Breast epithelium (tissue), 4 donors: Measurements from ENCODE around the gene RYR3. TPM values are rescaled to one million over a fixed set of nuclear protein-coding genes. Genes with fewer than 3 reads are reported as not detected.

ENCODE experiments used
- DNase-seq, 2 donors: peaks; one replicate each; pipeline ENCODE4 v3.0.0-alpha.2; 2019; ENCODE audit warnings: low spot score in 2 of 2
- H3K27ac ChIP-seq, 2 donors: fragments of 200-600 bp; sonication (generic) in 1 of 2; one replicate each; pipeline ENCODE4 v1.5.1; 2016 to 2019; ENCODE audit warnings: mild to moderate bottlenecking in 1 of 2
- H3K27me3 ChIP-seq, 2 donors: fragments of 200-600 bp; sonication (generic) in 1 of 2; one replicate each; pipeline versions ENCODE4 v1.5.1 to v1.6.0; 2017 to 2019; ENCODE audit warnings: control low read depth in 1 of 2, mild to moderate bottlenecking in 1 of 2
- H3K36me3 ChIP-seq: fragments of 200-600 bp; one replicate; pipeline ENCODE4 v1.5.1; 2019
- H3K4me1 ChIP-seq, 2 donors: fragments of 200-600 bp; sonication (generic); one replicate each; pipeline ENCODE4 v1.5.1; 2016 to 2019; ENCODE audit warnings: control low read depth in 1 of 2
- H3K4me3 ChIP-seq, 3 donors: fragments of 200-600 bp; sonication (generic); 1 replicate in 2 of 3; 2 replicates in 1 of 3; pipeline ENCODE4 v1.5.1; 2016 to 2019; ENCODE audit warnings: mild to moderate bottlenecking in 3 of 3, moderate library complexity in 2 of 3
- H3K9me3 ChIP-seq, 2 donors: fragments of 200-600 bp; sonication (generic) in 1 of 2; one replicate each; pipeline ENCODE4 v1.5.1; 2016 to 2019; ENCODE audit warnings: control low read depth in 1 of 2
- POLR2A ChIP-seq: fragments of 450-650 bp; IDR thresholded peaks from one replicate; pipeline ENCODE4 v1.6.1; 2016; ENCODE audit warnings: antibody characterized with exemption, mild to moderate bottlenecking, moderate library complexity
- POLR2AphosphoS5 ChIP-seq, 3 donors: sonication (generic); formaldehyde crosslinking; IDR thresholded peaks; one replicate each; pipeline ENCODE4 v1.6.1; 2017; ENCODE audit warnings: antibody characterized with exemption in 3 of 3
- intact Hi-C: fragments of 100-400 bp; cut with DNase I; formaldehyde crosslinking; loops from one replicate; pipeline ENCODE4 v1.15.1; 2023; ENCODE audit warnings: low total_unique reads
- total RNA-seq, 3 donors: library from RNA; depleted of rRNA; stranded (reverse); fragments of >200 nt; gene quantifications; one replicate each; pipeline ENCODE4 v1.1.0, GENCODE V29; 2016
- TF ChIP-seq, protein P1 (sequence below), 3 donors: fragments of 450-650 bp; IDR thresholded peaks; one replicate each; pipeline ENCODE4 v1.5.1; 2016 to 2017; ENCODE audit warnings: antibody characterized with exemption in 3 of 3, mild to moderate bottlenecking in 3 of 3, moderate library complexity in 3 of 3

RYR3 gene
- total RNA-seq, 3 donors from 2014 or later, result 1.8 to 4.2 (median 2.6) TPM

DNA sequence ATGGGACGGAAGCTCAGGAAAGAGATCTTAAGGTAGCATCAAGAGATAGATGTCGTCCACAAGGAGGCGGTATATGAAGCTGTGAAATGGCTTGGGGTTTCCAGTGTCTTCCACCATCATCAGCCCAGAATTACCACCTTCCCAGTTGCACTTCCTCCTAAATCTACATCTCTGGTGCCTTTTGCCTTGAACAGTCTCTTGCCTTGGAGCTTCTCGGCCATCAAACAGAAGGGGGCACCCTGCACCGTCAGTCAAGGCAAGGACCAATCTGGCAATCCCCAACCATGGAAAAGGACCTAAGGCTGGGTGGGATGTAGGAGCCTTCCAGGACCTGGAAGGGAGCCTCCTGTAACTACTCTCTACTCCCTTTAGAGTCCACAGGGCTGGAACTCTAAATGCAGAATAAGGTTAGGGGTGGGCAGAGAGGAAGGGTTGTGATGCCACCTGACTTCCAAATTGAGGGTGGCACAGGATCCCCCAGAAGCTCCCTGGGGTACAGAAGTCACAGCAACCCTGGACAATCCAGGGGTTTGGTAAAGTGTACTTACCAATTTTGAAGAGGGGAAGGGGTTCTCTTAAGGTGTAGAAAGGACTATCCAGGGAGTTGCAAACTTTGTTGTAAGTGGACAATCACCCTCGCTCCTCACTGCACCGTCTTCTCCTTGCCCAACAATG lies 1.0 kb upstream of the RYR3 start:
- H3K4me1 ChIP-seq, result no peaks in the 10 kb centered on the region
- H3K9me3 ChIP-seq, result no peaks in the 10 kb centered on the region
- intact Hi-C loops, result no loop called here
- H3K27me3 ChIP-seq, result peaks cover 0 to 22% of the 10 kb centered on the region in 2 donors
- H3K27ac ChIP-seq, result no peak overlapping the region
- no peaks in the 10 kb centered on the region for H3K36me3 ChIP-seq
- peak overlapping the region in 1 of 3 donors; percentile 71 for H3K4me3 ChIP-seq
- DNase-seq, result no peak
- TF ChIP-seq POLR2AphosphoS5 (IDR thresholded peaks at IDR 0.05) (no peak), POLR2A (no peak)
- TF ChIP-seq, protein P1, sequence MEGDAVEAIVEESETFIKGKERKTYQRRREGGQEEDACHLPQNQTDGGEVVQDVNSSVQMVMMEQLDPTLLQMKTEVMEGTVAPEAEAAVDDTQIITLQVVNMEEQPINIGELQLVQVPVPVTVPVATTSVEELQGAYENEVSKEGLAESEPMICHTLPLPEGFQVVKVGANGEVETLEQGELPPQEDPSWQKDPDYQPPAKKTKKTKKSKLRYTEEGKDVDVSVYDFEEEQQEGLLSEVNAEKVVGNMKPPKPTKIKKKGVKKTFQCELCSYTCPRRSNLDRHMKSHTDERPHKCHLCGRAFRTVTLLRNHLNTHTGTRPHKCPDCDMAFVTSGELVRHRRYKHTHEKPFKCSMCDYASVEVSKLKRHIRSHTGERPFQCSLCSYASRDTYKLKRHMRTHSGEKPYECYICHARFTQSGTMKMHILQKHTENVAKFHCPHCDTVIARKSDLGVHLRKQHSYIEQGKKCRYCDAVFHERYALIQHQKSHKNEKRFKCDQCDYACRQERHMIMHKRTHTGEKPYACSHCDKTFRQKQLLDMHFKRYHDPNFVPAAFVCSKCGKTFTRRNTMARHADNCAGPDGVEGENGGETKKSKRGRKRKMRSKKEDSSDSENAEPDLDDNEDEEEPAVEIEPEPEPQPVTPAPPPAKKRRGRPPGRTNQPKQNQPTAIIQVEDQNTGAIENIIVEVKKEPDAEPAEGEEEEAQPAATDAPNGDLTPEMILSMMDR (IDR thresholded peaks at IDR 0.05), result no peak

DNA sequence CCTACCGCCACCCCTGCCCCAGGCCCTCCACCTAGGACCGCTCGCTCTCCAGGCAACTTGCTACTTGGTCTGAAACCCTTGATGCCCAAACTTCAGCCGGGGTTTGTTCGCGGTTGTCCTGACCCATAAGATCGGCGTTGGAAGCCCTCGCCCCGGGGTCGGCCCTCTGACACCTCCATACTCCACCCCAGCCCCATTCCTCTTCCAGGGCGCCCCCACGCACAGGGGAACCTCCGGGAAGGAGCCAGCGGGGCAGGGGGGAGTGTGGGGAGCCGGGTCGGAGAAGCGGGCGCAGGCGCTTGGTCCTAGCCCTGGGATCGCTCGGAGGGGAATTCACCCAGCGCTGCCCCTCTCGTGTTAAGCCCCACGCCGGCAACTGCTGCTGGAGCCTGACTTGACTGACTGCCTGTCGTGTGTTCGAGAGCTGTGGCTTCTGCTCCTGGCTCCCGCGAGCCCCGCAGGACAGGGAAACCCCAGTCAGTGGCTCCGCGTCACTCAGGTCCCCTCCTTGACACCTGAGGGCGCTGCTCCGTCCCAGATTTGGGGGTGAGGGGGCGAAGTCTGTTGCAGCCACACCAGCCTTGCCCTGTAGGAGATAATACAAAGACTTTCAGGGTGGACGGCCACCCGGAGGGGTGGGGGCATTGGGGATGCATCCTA lies 675 bp downstream of the RYR3 start:
- Histone ChIP-seq H3K4me1 (no peaks in the 10 kb centered on the region), H3K9me3 (no peaks in the 10 kb centered on the region), H3K4me3 (peak overlapping the region; percentile 33 to 71 (median 55)), H3K27me3 (peaks cover 0 to 22% of the 10 kb centered on the region in 2 donors), H3K36me3 (no peaks in the 10 kb centered on the region), H3K27ac (no peak overlapping the region)
- no peak for DNase-seq
- intact Hi-C loops, result no loop called here
- TF ChIP-seq POLR2AphosphoS5 (IDR thresholded peaks at IDR 0.05) (no peak), POLR2A (no peak)
- TF ChIP-seq, protein P1 (IDR thresholded peaks at IDR 0.05), result no peak

DNA sequence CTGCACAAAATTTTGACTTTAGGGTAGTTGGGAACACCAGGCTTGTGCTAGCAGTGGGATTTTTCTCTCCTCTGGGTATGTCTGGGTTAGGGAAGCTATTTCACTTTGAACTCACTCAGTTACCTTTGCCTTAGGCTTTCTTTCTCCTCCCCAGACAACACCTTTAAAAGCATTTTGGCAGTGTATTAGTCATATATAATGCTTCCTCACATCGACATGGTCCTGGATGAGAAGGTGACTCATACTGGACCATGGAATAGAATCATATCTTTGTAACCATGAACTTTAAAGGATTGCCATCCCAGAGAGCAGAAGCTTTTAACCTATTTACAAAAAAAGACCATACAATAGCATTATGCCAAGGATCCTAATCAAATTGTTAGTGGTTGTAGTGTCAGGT lies 2.7 kb downstream of the RYR3 start:
- no peaks in the 10 kb centered on the region for H3K4me1 ChIP-seq
- DNase-seq, result no peak
- peaks cover 0 to 22% of the 10 kb centered on the region in 2 donors for H3K27me3 ChIP-seq
- H3K27ac ChIP-seq, result no peak overlapping the region
- no peak overlapping the region for H3K4me3 ChIP-seq
- TF ChIP-seq POLR2A (no peak), POLR2AphosphoS5 (IDR thresholded peaks at IDR 0.05) (no peak)
- TF ChIP-seq, protein P1 (IDR thresholded peaks at IDR 0.05), result no peak
- no peaks in the 10 kb centered on the region for H3K36me3 ChIP-seq
- intact Hi-C loops, result no loop called here
- no peaks in the 10 kb centered on the region for H3K9me3 ChIP-seq

DNA sequence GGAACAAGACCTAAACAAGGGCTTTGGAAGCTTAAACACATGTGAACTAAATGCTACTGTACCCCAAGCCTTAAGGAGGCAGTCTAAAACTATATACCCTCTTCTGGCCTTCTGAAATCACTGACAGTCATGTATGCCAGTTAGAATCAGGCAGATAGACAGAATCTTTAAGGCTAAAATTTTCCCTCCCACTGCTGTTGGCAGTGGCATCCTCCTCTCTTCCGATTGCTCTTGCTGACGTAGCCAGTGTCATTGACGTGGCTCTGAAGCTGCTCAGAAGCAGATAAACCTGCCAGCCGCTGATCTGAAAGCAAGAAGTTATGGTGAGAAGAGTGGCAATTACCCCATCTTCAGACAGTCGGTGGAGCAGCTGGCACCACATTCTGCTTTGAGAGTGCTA lies 3.3 kb downstream of the RYR3 start:
- intact Hi-C loops, result no loop called here
- no peak for DNase-seq
- H3K36me3 ChIP-seq, result no peaks in the 10 kb centered on the region
- no peak overlapping the region for H3K4me3 ChIP-seq
- no peaks in the 10 kb centered on the region for H3K4me1 ChIP-seq
- H3K27me3 ChIP-seq, result peaks cover 0 to 22% of the 10 kb centered on the region in 2 donors
- TF ChIP-seq, protein P1 (IDR thresholded peaks at IDR 0.05), result no peak
- TF ChIP-seq POLR2AphosphoS5 (IDR thresholded peaks at IDR 0.05) (no peak), POLR2A (no peak)
- H3K9me3 ChIP-seq, result no peaks in the 10 kb centered on the region
- H3K27ac ChIP-seq, result no peak overlapping the region

DNA sequence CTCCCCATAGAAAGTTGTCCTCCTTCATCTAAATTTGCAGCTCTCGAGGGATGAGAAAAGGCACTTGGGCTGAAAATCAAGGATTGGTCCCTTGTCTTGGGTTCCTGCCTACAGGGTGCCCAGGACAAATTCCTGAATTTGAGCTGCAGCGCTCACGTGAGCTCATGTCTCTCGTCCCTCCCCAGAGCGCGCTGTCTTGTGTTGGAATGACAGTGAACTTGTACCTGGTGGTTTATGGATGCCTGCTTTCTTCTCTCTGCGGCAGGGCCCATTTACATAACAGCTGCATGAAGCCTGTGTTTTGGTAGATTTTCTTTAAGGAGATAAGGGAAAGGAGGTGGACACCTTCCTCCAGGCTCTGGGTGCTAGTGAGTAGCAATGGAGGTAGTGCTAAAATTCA lies 4.3 kb downstream of the RYR3 start:
- H3K4me3 ChIP-seq, result no peak overlapping the region
- peaks cover 0 to 16% of the 10 kb centered on the region in 2 donors for H3K27me3 ChIP-seq
- TF ChIP-seq, protein P1 (IDR thresholded peaks at IDR 0.05), result no peak
- TF ChIP-seq POLR2AphosphoS5 (IDR thresholded peaks at IDR 0.05), result no peak
- no peak for TF ChIP-seq POLR2A
- no peaks in the 10 kb centered on the region for H3K36me3 ChIP-seq
- no peaks in the 10 kb centered on the region for H3K4me1 ChIP-seq
- no peak for DNase-seq
- H3K9me3 ChIP-seq, result no peaks in the 10 kb centered on the region
- H3K27ac ChIP-seq, result no peak overlapping the region
- intact Hi-C loops, result no loop called here
